CD4-positive, alpha-beta T cell treated with Interleukin-2 at 100 ng/mL for 4 hours (primary cell): Measurements from ENCODE around the gene NIPBL.
"Not testable (repeated sequence)": the region's sequence is repeated elsewhere in the genome, so short reads cannot be mapped to it uniquely, and the experiment has no call there.

Experiments
- DNase-seq: peaks from one replicate; pipeline ENCODE4 v3.0.0-alpha.2; 2020; ENCODE audit warnings: low spot score

Gene NIPBL

GRCh38 chr5:37015795-37016666, 139.5 kb downstream of the NIPBL start:
- no peak for DNase-seq

GRCh38 chr5:37028910-37029309, 152.3 kb downstream of the NIPBL start:
- DNase-seq: no peak

GRCh38 chr5:37029436-37029835, 152.9 kb downstream of the NIPBL start:
- DNase-seq: no peak

- no peak for DNase-seq
These were observed 158.4 kb downstream of the NIPBL start for GRCh38 chr5:37034955-37035354.

GRCh38 chr5:37037840-37038239, 161.3 kb downstream of the NIPBL start:
- no peak for DNase-seq

GRCh38 chr5:37039824-37040223, 163.3 kb downstream of the NIPBL start:
- no peak for DNase-seq

GRCh38 chr5:37043693-37044092, 167.1 kb downstream of the NIPBL start:
- no peak for DNase-seq

- DNase-seq: no peak
These were observed 167.6 kb downstream of the NIPBL start for GRCh38 chr5:37044120-37044519.

- DNase-seq: no peak
These were observed 169.1 kb downstream of the NIPBL start for GRCh38 chr5:37045703-37046102.

GRCh38 chr5:37047947-37048346, 171.4 kb downstream of the NIPBL start:
- no peak for DNase-seq

- DNase-seq: no peak
These were observed 177.8 kb downstream of the NIPBL start for GRCh38 chr5:37054391-37054790.

GRCh38 chr5:37055383-37055990, 178.9 kb downstream of the NIPBL start:
- DNase-seq: no peak

GRCh38 chr5:37056762-37057161, 180.2 kb downstream of the NIPBL start:
- no peak for DNase-seq

GRCh38 chr5:37060030-37060429, 183.5 kb downstream of the NIPBL start:
- DNase-seq: no peak

GRCh38 chr5:37063739-37064138, 187.2 kb downstream of the NIPBL start:
- DNase-seq: no peak

- DNase-seq: no peak
These were observed 187.9 kb downstream of the NIPBL start for GRCh38 chr5:37064442-37064841.

- no peak for DNase-seq
These were observed 194.9 kb downstream of the NIPBL start for GRCh38 chr5:37071487-37071886.

- no peak for DNase-seq
These were observed 195.5 kb downstream of the NIPBL start for GRCh38 chr5:37071901-37072581.

GRCh38 chr5:37075399-37075950, 198.9 kb downstream of the NIPBL start:
- DNase-seq: no peak

- no peak for DNase-seq
These were observed 200.6 kb downstream of the NIPBL start for GRCh38 chr5:37077146-37077545.

- DNase-seq: no peak
These were observed 204.1 kb downstream of the NIPBL start for GRCh38 chr5:37080697-37081096.

GRCh38 chr5:37082977-37083376, 206.4 kb downstream of the NIPBL start:
- DNase-seq: not testable (repeated sequence)

- DNase-seq: not testable (repeated sequence)
These were observed 209.5 kb downstream of the NIPBL start for GRCh38 chr5:37086026-37086425.
